IPS-11a (cell line): ENCODE data around the gene UBE2QL1.

Source experiments
- H3K4me3 ChIP-seq: one replicate; pipeline ENCODE4 v1.5.1; 2013; ENCODE audit warnings: low read depth, low read length, control low read depth

UBE2QL1 gene

DNA sequence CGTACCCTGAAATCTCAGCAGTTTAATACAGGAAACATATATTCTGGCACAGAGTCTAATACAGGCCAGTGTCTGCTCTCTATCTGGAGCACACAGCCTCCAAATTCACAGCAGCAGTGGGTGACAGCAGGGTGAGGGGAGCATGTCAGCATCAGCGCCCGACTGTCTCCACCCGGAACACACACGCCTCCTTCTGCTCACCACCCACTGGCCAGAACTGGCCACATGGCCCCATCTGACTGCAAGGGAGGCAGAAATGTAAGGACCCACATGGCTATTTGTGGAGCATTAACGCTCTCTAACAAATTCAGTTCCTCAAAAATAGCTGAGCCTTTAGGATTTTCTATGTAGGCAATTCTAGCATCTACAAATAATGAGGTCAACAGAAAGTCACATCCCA is 24.6 kb downstream of the UBE2QL1 start:
- H3K4me3 ChIP-seq = no peak overlapping the region

DNA sequence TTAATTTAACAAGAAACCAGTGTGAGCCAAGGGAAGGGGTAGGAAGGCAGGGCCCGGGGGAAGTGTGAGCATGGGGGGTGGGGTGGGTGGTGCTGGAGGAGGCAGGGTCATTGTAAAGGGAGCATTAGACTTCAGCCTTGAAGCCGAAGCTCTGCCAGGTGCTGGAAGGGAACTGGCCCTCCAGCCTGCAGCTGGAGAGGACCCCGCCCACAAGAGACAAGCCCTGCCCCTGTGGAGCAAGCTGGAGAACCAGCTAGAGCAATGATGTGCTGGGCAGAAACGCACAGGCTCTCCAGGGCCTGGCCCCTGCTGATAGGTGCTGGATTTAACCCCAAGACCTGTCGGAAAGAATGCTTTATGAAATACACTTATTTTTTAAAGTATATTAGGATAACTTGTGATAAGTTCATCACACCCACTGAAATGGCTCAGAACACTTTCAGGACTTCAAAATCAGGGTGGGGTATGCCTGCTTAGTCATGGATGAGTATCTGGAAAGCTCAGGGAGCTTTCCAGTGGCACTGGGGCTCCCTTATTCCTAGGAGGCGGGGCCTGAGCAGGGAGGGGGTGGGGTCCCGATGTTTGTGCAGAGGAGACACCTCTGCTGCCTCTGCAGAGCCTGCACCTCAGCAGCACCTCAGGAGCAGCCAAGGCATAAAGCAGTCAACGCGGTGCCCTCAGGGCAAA is 27.1 kb downstream of the UBE2QL1 start:
- H3K4me3 ChIP-seq = no peak overlapping the region

DNA sequence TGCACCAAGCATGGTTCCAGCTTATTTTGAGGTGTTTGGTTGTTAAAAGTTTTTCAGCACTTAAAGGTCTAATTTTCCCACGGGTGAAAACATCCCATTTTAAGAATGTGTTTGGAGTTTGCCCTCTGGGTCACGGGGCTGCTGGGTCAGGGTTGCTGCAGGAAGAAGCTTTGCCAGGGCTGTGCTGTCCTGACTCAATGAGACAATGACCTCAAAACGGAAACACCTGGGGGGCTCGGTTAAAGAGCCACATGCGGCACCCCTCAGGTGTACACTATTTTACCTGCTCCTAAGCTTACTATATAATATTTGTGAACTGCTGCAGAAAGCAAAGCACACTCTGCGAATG is 27.6 kb downstream of the UBE2QL1 start:
- no peak overlapping the region for H3K4me3 ChIP-seq

DNA sequence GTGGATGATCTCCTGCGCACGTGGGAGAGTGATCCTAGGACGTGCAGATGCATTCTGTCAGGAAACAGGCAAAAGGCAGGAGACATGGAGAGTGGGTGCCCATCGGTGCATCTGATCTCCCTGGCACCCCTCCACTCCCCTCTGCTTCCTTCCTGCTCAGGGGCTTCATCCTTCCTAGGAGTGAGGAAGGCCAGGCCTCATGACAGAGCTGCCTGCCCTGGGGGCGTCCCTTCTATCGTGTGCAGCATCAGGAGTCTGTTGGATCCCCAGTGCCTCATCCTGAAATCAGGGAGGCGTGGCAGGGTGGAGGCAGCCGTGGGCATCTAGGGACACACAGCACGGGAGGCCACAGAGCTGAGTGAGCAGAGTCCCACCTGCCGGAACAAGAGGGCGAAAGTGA is 30.1 kb downstream of the UBE2QL1 start:
- no peak overlapping the region for H3K4me3 ChIP-seq

DNA sequence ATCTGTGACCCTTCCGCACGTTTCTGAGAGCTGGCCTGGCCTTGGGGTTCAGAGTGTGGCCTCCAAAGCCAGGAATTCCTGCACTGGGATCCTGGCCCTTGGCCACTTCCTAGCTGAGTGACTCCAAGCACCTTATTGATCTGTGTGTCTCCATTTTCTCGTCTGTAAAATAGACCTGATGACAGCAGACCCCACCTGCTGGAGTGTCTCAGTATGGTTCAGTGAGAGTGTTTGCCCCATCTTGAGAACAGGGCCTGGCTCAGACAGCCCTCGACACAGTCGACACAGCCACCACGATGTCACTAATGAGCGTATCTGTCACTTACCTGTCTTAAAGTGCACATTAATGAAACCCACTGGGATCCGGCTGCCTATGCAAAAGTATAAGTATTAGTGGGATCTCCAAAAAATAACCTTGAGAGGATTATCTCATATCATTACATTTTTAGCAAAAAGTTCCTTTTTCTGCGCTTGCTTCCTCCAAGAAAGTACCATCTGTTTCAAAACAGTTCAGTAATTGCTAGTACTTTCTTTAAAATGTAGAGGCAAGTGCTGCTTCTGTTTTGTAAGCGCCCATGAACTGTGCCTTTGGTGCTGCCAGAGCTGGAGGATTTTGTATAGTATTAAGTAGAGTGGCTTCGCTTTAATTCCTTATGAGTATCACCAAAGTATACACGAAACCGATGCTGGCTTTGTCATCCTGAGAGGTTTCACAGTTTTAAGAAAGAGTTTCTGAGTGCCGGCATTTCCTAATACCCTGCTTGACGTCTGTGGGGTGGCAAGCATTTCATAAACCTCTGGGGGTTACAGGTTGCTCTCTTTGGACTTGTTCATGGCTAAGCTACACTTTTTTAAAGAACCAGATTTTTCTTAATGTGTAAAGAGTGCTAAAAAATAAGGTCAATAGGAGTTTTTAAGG is 31.7 kb downstream of the UBE2QL1 start:
- H3K4me3 ChIP-seq = no peak overlapping the region

DNA sequence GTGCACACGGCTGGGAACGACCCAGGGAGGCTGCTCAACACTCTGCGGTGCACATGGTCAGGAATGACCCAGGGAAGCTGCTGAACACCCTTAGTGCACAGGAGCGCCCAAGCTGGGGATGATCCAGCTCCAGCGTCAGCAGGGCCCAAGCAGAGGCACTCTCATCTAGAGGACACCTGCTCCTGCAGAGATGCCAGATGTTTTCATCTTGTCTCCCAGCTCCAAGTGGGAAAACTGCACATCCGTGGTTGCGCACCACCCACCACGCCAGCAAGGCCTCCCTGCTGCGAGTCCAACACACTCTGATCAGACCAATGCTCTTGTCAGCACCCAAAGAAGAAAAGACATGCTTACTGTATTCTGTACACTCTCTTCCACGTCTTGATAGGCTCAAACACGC is 34.1 kb downstream of the UBE2QL1 start:
- no peak overlapping the region for H3K4me3 ChIP-seq

DNA sequence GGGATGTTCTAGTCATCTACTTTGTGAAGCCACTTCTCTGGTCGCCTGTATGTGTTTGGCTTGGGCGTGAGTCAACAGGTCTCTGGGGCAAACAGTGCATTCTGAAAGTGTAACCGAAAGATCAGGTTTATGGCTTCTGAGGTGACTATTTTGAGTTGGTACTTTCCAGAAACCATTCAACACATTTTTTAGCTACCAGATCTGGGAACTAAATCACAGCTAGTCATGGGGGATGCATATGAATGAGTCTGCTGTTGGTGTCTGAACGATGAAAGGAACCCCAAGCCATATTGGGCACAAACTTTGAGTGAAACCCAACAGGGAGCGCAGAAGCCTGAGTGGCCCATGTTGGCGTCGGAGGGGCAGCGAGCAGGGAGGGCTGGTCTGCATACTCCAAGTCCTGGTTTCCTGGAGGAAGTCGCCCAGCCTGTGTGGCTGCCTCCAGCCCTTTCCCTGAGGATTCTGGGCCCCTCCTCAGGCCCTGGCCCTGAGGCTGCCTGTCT is 35.3 kb downstream of the UBE2QL1 start:
- no peak overlapping the region for H3K4me3 ChIP-seq

DNA sequence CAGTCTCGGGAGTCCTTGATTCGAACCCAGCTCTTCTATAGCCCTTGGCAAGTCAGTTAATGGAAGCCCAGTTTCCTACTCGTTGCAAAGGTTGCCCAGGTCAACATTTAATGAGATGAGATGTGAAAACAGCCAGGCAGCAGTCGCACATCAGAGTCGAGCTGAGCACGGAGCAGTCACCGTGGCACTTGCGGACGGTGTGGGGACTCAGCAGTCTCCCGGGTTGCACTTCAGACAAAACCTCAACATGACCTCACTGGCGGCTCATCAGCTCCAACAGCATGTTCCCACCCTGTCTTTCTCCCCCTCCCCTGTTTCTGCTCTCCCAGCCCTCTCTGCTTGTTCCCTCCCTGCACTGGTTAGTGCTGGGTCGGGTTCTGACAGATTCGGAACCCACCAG is 35.8 kb downstream of the UBE2QL1 start:
- H3K4me3 ChIP-seq = no peak overlapping the region

DNA sequence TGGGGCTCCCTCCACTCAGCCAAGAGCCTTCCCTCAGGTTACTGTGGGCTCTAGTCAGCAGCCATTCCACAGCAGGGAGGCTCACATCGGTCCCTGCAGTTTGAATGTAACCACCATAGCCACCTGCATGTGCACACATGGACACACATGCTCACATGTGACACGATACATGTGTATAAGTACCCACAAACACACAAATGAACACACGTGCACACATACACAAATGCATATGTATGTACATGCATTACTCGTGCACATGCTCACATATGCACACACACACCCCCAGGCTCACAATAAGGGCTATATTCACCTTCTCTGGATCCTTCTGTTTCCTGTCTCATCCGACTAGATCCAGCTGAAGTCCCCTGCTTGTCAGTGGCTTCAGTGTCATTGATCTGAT is 36.2 kb downstream of the UBE2QL1 start:
- H3K4me3 ChIP-seq = no peak overlapping the region

DNA sequence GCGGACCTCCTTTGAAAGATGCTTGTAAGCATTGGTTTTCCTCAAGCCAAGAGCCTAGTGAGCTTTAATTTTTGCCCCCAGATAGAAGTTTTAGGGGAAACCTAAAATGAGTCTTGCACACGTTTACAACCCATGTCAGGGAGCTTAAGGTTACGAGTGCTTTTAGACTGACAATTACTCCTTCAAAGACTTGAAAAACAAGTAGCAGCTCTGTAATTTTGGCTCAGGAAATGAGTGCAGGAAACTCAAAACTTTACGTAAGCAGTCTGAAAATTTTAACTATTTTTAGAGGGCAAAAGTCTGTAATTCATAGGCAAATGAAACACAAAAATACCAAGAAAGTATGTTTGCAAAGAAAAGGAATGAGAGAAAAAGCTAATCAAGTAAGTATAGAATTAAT is 36.8 kb downstream of the UBE2QL1 start:
- no peak overlapping the region for H3K4me3 ChIP-seq

DNA sequence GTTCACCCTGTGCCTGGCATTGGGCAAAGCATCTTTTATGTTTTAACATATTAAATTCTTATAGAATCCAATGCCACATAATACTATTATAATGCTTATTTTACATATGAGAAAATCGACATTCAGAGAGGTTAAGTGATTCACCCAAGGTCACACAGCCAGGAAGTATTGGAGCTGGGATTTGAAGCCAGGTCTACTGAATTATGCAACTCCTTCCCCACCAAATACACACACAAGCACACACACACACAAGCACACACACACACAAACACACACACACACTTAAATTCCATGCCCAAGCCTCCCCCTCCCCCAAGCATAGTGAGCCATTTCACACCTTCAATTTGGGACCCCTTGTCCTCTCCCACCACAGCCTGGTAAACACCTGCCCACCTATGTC is 37.4 kb downstream of the UBE2QL1 start:
- no peak overlapping the region for H3K4me3 ChIP-seq

DNA sequence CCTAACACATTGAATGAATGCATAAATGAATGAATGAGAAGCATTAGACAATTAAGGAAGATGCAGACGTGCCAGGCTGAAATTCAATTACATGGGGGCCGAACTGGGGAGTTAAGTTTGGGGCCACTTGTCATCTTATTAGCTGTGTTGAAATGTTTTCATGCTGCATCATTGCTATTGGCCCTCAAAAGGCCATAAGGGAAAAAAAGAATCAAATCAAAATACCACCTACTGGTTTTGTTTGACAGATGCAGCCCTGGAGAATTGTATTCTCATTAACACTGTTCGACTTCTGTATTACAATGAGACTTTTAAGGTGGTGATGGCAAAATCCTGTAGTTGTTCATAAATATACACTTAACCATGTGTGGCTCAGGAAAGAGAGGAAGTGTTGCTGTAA is 38.4 kb downstream of the UBE2QL1 start:
- H3K4me3 ChIP-seq = no peak overlapping the region

DNA sequence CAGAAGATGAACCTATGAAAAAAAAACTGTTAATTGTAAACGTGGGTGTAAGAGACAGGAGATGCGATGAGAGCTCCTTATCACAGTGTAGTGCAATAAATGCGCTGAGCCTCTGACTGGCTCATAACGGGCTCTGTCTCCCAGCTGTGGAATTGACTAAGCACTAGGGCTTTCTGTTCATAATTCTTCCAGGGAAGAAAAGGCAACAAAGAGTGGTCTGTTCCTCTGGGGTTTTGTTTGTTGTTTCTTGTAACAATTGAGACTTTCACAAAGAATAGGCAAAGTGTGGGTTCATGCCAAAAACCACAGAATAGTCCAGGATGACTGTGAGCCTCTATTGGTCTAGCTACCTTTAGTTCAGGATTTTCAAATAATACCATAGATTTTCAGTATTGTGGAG is 39.4 kb downstream of the UBE2QL1 start:
- H3K4me3 ChIP-seq = no peak overlapping the region

DNA sequence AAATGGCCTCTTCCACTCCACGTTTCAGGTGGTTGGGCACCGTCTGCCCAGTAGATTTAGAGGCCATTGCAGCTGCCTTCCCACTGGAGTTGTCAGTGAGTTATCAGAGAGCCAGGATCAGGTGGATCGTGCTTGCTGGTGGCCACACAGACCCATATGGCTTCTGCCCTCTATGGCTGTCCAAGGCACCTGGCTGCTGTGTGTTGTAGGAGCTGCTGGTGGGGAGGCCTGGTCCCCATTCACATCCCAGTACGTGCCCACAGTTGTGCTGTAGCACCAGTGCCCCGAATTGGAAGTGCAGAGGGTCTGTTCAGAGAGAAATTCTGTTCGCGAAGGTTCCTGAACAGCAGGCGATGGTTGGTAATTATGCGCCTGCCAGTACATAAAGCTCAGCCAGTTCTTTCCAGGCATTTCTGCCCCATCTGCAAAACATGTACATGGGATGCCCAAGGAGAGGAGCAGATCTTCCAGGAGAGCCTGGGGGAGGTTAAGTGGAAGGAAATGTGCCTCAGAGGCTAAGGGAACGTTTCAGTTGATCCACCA is 41.1 kb downstream of the UBE2QL1 start:
- H3K4me3 ChIP-seq = no peak overlapping the region

DNA sequence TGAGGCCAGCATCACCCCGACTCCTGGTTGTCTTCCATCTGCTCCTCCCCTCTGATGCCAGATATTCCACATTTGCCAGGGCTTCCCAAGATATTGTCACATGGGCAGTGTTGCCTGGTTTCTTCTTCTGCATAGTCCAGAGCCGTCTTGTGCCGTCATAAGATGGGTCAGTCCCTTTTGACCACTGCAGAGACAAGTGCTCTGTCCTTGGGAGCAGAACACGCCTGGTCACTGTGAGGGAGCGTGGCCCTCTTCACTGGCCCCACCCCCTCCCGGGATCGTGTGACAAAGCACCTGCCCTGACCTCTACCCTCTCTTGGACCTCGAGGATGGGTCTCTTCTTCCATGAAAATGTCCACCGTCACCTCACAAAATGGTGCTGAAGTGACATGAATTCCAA is 41.6 kb downstream of the UBE2QL1 start:
- no peak overlapping the region for H3K4me3 ChIP-seq

DNA sequence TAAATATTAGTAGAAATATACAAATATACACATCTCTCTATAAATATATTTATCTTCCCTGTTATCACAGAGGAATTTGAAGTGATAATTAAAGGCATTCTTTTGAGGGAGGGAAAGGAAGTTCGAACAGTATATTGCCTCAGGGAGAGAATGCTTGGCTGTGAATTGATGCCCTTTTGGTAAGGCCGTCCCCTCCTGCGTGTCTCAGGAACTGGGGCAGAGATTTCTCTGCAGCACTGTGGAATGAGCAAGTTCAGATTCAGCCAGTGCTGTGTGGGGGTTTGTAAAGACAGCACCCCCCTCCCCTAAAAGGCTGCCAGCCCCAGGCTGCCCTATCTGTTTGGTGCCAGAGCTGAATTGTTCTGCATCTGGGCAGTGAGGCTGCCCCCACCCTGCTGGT is 42.0 kb downstream of the UBE2QL1 start:
- H3K4me3 ChIP-seq = no peak overlapping the region

DNA sequence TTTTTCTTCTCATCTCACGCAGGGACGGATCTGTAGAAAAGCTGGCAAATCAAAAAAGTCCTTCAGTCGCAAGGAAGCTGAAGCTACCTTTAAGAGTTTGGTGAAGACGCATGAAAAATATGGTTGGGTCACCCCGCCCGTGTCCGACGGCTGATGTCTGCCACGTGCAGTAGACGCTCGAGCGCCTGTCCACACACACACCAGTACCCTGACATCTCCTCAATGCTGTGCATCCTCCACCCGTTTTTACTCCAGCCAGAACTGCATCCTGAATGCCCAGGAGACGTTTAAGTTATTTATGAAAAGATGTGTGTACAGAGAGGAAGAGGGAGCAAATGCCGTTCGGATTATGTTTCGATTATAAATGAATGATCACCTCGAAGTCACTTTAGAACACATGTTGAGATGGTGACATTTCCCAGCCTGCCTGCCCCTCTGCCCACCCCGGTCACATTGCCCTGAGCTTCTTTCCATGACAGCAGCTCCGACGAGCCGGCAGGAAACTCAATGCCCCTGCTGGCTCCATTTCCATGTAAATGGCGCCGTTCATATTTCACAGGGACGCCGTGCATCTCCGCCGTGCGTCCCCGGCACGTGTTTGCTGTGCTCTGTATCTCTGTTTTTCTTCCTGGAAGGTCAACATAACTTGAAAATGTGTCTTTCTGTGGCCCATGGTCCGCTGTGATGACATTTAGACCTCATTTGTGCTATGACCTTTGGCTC is 42.7 kb downstream of the UBE2QL1 start:
- no peak overlapping the region for H3K4me3 ChIP-seq

DNA sequence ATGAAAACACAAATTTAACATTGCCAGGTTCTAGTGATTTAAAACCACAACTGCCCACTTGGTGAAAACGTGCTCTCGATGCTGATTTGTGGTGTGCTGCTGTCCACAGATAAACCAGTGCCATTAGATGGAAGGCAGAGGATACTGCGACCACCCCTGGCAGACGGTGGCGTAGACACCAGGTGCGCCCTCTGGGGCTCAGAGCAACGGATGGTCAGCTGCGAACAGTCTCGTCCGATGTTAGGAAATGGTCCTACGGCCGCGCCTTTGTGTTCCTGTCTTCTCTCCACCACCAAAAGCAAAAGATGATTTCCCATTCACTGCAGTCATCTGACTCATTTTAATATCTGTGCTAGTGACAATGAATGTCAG is 43.2 kb downstream of the UBE2QL1 start:
- no peak overlapping the region for H3K4me3 ChIP-seq

DNA sequence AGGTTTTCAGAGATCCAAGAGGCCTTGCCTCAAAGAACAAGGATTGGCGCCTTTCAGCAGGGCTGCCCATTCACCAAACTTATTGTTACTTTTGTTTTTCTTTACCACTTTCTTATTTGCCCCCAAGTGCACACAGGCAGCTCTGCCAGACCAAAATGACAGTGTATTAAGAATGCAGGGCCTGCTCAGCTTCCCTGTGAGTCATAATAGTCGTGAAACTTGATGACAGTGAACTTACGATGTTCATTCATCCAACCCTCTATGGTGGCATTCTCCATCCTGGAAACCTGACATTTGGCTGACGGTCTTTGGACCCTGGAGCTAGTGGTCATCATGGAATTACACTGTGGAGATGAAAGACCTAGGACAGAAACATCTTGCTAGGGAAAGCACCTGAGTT is 44.3 kb downstream of the UBE2QL1 start:
- H3K4me3 ChIP-seq = no peak overlapping the region

DNA sequence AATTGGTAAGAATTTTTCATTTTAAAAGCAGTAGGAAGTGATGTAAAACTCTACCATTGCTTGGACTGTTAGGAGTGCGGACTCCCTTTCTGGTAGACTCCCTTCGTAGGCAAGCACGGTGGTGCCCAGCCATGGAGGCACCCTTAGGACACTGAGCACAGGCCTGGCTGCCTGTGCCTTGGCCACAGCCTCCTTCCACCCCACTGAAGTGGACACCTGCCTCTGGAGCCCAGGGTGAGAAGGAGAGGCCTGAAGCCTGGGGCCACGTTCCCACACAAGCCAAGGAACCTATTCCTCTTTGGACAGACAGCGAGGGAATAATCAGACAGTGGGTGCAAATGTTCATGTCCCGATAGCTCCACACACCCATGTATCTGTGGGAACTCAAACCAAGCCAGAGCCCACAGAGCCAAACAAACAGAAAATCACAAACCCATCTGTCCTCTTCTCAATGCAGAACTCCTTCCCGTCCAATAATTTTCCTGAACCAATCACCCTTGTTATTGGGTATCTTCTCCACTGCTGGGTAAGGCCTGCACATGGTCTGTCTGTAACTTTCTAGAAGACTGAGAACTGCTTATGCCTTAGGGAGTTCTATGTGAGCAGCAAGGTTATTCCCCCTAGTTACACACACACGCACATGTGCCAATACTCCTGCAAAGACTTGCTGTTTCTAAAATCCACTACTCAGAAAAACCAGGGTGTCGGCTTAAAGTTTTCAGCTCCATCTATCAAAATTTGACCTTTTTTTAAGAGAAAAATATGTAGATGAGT is 45.2 kb downstream of the UBE2QL1 start:
- H3K4me3 ChIP-seq = no peak overlapping the region

DNA sequence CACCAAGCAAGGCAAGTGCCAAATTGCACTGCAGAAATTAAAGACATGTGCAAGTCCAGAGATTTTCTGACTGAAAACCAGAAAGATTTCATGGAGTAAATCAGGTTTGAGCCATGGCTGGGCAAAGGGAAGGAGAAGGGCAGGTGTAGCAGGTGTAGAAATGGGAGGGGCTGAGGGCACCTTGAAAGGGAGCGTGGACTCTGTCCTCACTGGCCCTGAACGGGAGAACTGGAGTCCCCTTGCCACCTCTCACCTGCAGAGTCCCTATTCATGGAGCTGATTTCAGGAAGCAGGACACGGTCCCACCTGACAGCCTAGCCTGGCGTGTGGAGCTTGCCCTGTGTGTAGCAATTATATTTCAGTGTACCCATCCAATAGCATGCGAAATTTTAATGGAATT is 46.3 kb downstream of the UBE2QL1 start:
- no peak overlapping the region for H3K4me3 ChIP-seq
